Neural cell (in vitro differentiated cells): ENCODE measurements around the gene CASP2. TPM values are rescaled to one million over a fixed set of nuclear protein-coding genes. Genes with fewer than 3 reads are reported as not detected.

ENCODE experiments used
- H2AFZ ChIP-seq: fragments of 200-600, 300-800 bp; sonication (generic), shearing (Covaris generic); 2 replicates; pipeline ENCODE4 v1.6.0; 2014; ENCODE audit warnings: low read depth, mild to moderate bottlenecking, antibody characterized with exemption, low read length, moderate library complexity
- H3F3A ChIP-seq: fragments of 200-600 bp; shearing (Covaris generic); 2 replicates; pipeline ENCODE4 v1.6.1; 2016; ENCODE audit warnings: mild to moderate bottlenecking, moderate library complexity, mixed read lengths, antibody characterized with exemption, low read length; ENCODE audit not compliant: insufficient read depth, poor library complexity, severe bottlenecking
- H3K27ac ChIP-seq: fragments of 200-600, 300-800 bp; sonication (generic), shearing (Covaris generic); 2 replicates; pipeline ENCODE4 v1.5.1; 2014; ENCODE audit warnings: mild to moderate bottlenecking, low read length, moderate library complexity
- H3K27me3 ChIP-seq: fragments of 300-800, 200-600 bp; sonication (generic), shearing (Covaris generic); 2 replicates; pipeline ENCODE4 v1.6.0; 2014; ENCODE audit warnings: mild to moderate bottlenecking, low read depth, low read length, moderate library complexity; ENCODE audit not compliant: insufficient read depth
- H3K36me3 ChIP-seq: fragments of 300-800, 200-600 bp; sonication (generic), shearing (Covaris generic); 2 replicates; pipeline ENCODE4 v1.5.1; 2014; ENCODE audit warnings: mild to moderate bottlenecking, antibody characterized with exemption, low read length, moderate library complexity; ENCODE audit not compliant: insufficient read depth
- H3K4me2 ChIP-seq: fragments of 300-800, 200-600 bp; sonication (generic), shearing (Covaris generic); 2 replicates; pipeline ENCODE4 v1.6.0; 2014; ENCODE audit warnings: mild to moderate bottlenecking, low read length
- H3K4me3 ChIP-seq: fragments of 300-800, 200-600 bp; sonication (generic), shearing (Covaris generic); 2 replicates; pipeline ENCODE4 v1.5.1; 2014; ENCODE audit warnings: mild to moderate bottlenecking, low read length, moderate library complexity
- H3K79me2 ChIP-seq: fragments of 200-600 bp; shearing (Covaris generic); replicated peaks from 2 replicates; pipeline ENCODE4 v1.6.0; 2014; ENCODE audit warnings: mild to moderate bottlenecking, low read length, moderate library complexity; ENCODE audit not compliant: insufficient read depth
- H3K9ac ChIP-seq: fragments of 300-800, 200-600 bp; sonication (generic), shearing (Covaris generic); 2 replicates; pipeline ENCODE4 v1.6.1; 2016; ENCODE audit warnings: mild to moderate bottlenecking, low read length, mixed read lengths
- H3K9me2 ChIP-seq: fragments of 200-600 bp; shearing (Covaris generic); 2 replicates; pipeline ENCODE4 v1.6.1; 2016; ENCODE audit warnings: mild to moderate bottlenecking, low read length, mixed read lengths; ENCODE audit not compliant: insufficient read depth
- H3K9me3 ChIP-seq: fragments of 200-600, 300-800 bp; sonication (generic), shearing (Covaris generic); 2 replicates; pipeline ENCODE4 v1.6.1; 2016; ENCODE audit warnings: mild to moderate bottlenecking, mixed run types, low read length, moderate library complexity, mixed read lengths
- H4K20me1 ChIP-seq: fragments of 200-600 bp; shearing (Covaris generic); 2 replicates; pipeline ENCODE4 v1.6.1; 2016; ENCODE audit warnings: mild to moderate bottlenecking, mixed run types; ENCODE audit not compliant: insufficient read depth
- CTCF ChIP-seq: fragments of 450-650 bp; IDR thresholded peaks from 2 replicates; pipeline ENCODE4 v1.5.1; 2014; ENCODE audit warnings: antibody characterized with exemption, mild to moderate bottlenecking, moderate library complexity; ENCODE audit not compliant: poor library complexity, severe bottlenecking
- EP300 ChIP-seq: fragments of 450-650 bp; conservative IDR thresholded peaks from 2 replicates; pipeline ENCODE4 v1.6.1; 2014; ENCODE audit warnings: antibody characterized with exemption, mild to moderate bottlenecking, moderate library complexity; ENCODE audit not compliant: poor library complexity, severe bottlenecking
- EZH2 ChIP-seq: fragments of 200-600, 300-800 bp; shearing (Covaris generic), sonication (generic); IDR thresholded peaks from 2 replicates; pipeline ENCODE4 v1.6.1; 2014; ENCODE audit warnings: antibody characterized with exemption, low read length, borderline replicate concordance, mild to moderate bottlenecking; ENCODE audit not compliant: insufficient read depth, poor library complexity, severe bottlenecking
- MXI1 ChIP-seq: fragments of 450-650 bp; conservative IDR thresholded peaks from 2 replicates; pipeline ENCODE4 v1.6.1; 2014; ENCODE audit warnings: antibody characterized with exemption, mild to moderate bottlenecking; ENCODE audit not compliant: poor library complexity, severe bottlenecking
- POLR2AphosphoS5 ChIP-seq: IDR thresholded peaks from 2 replicates; pipeline ENCODE4 v1.6.1; 2012
- RAD21 ChIP-seq: fragments of 450-650 bp; conservative IDR thresholded peaks from 2 replicates; pipeline ENCODE4 v1.6.1; 2014; ENCODE audit warnings: antibody characterized with exemption, mild to moderate bottlenecking, moderate library complexity
- REST ChIP-seq: IDR thresholded peaks from 2 replicates; pipeline ENCODE4 v1.6.1; 2012; ENCODE audit warnings: borderline replicate concordance
- SMC3 ChIP-seq: fragments of 450-650 bp; conservative IDR thresholded peaks from 2 replicates; pipeline ENCODE4 v1.6.1; 2014; ENCODE audit warnings: antibody characterized with exemption, mild to moderate bottlenecking, moderate library complexity; ENCODE audit not compliant: poor library complexity
- TAF1 ChIP-seq: IDR thresholded peaks from 2 replicates; pipeline ENCODE4 v1.6.1; 2012; ENCODE audit warnings: low read depth
- polyA plus RNA-seq: library from polyadenylated mRNA; depleted of rRNA; stranded (reverse); fragments of >200 nt; gene quantifications from 2 replicates; pipeline ENCODE4 v1.2.3, GENCODE V29; 2014

CASP2 gene
- polyA plus RNA-seq, 1 donor from 2014 or later = 9.0 TPM

GRCh38 chr7:143243111-143243510 lies 45.0 kb upstream of the CASP2 start:
- H3K9me2 ChIP-seq = no peaks in the 10 kb centered on the region
- TF ChIP-seq MXI1 = no peak
- no peak for TF ChIP-seq REST
- TF ChIP-seq CTCF = no peak
- no peak for TF ChIP-seq EP300
- TF ChIP-seq EZH2 = no peak
- no peak for TF ChIP-seq TAF1
- no peak for TF ChIP-seq SMC3
- no peak for TF ChIP-seq POLR2AphosphoS5
- no peak for TF ChIP-seq RAD21
- no peaks in the 10 kb centered on the region for H3K27me3 ChIP-seq
- H4K20me1 ChIP-seq = no peaks in the 10 kb centered on the region
- H3K4me3 ChIP-seq = no peak overlapping the region
- no peaks in the 10 kb centered on the region for H3F3A ChIP-seq
- H3K9me3 ChIP-seq = no peaks in the 10 kb centered on the region
- no peak overlapping the region for H3K9ac ChIP-seq
- H2AFZ ChIP-seq = no peak overlapping the region
- H3K4me2 ChIP-seq = no peak overlapping the region
- no peaks in the 10 kb centered on the region for H3K36me3 ChIP-seq
- H3K79me2 ChIP-seq = no peaks in the 10 kb centered on the region
- no peak overlapping the region for H3K27ac ChIP-seq

- Histone ChIP-seq H2AFZ (no peak overlapping the region), H3K4me2 (no peak overlapping the region), H3K9ac (no peak overlapping the region)
Measured at GRCh38 chr7:143243614-143244013, 44.5 kb upstream of the CASP2 start.

GRCh38 chr7:143244321-143244720 lies 43.8 kb upstream of the CASP2 start:
- Histone ChIP-seq H3K4me2 (no peak overlapping the region), H3K27me3 (no peaks in the 10 kb centered on the region), H3K27ac (no peak overlapping the region), H3K36me3 (no peaks in the 10 kb centered on the region), H3K9ac (no peak overlapping the region), H2AFZ (no peak overlapping the region), H3K79me2 (no peaks in the 10 kb centered on the region), H3K9me2 (no peaks in the 10 kb centered on the region), H4K20me1 (no peaks in the 10 kb centered on the region), H3K4me3 (no peak overlapping the region), H3F3A (no peaks in the 10 kb centered on the region), H3K9me3 (no peaks in the 10 kb centered on the region)
- TF ChIP-seq REST (no peak), EZH2 (no peak), CTCF (no peak), SMC3 (no peak), EP300 (no peak), POLR2AphosphoS5 (no peak), TAF1 (no peak), MXI1 (no peak), RAD21 (no peak)

More at GRCh38 chr7:143243614-143244013, 44.5 kb upstream of the CASP2 start:
- no peak overlapping the region for H3K27ac ChIP-seq
- no peaks in the 10 kb centered on the region for H3K9me2 ChIP-seq
- TF ChIP-seq RAD21 (no peak), EP300 (no peak), MXI1 (no peak)
- no peak overlapping the region for H3K4me3 ChIP-seq
- H3F3A ChIP-seq = no peaks in the 10 kb centered on the region
- H3K79me2 ChIP-seq = no peaks in the 10 kb centered on the region
- no peaks in the 10 kb centered on the region for H3K9me3 ChIP-seq
- no peaks in the 10 kb centered on the region for H4K20me1 ChIP-seq
- H3K36me3 ChIP-seq = no peaks in the 10 kb centered on the region
- no peaks in the 10 kb centered on the region for H3K27me3 ChIP-seq
